ENCODE results near the gene EGFR.

GRCh38 chr7:55234408-55234807 is 215.6 kb downstream of the EGFR start:
- TF ChIP-seq CTCF (IDR thresholded peaks at IDR 0.05; ENCODE audit: borderline replicate concordance, extremely low read depth, low read length, poor library complexity, severe bottlenecking) (no peak), EZH2 (IDR thresholded peaks at IDR 0.05; ENCODE audit: borderline replicate concordance, low read depth, low read length, severe bottlenecking) (no peak)
